Osteoblast (primary cell): ENCODE results near the gene ATP11A. TPM values are rescaled to one million over a fixed set of nuclear protein-coding genes. Genes with fewer than 3 reads are reported as not detected.
A peak's percentile ranks its signal among the peaks of the same experiment; 100 is the strongest.
"Not testable (repeated sequence)": the region's sequence is repeated elsewhere in the genome, so short reads cannot be mapped to it uniquely, and the experiment has no call there.

ENCODE experiments used
- DNase-seq: peaks from one replicate; pipeline ENCODE4 v3.0.0; 2011; ENCODE audit warnings: low spot score, mixed read lengths; ENCODE audit not compliant: insufficient read length; ENCODE audit errors: missing footprints
- H2AFZ ChIP-seq: 2 replicates; pipeline ENCODE4 v1.6.0; 2011; ENCODE audit warnings: mild to moderate bottlenecking, low read length
- H3K27ac ChIP-seq: 2 replicates; pipeline ENCODE4 v1.5.1; 2011; ENCODE audit warnings: mild to moderate bottlenecking, low read depth, low read length, moderate library complexity
- H3K27me3 ChIP-seq: 2 replicates; pipeline ENCODE4 v1.6.0; 2012; ENCODE audit warnings: mild to moderate bottlenecking, control low read depth, inconsistent platforms, low read length, moderate library complexity; ENCODE audit not compliant: insufficient read depth
- H3K36me3 ChIP-seq: 2 replicates; pipeline ENCODE4 v1.5.1; 2011; ENCODE audit warnings: mild to moderate bottlenecking, low read length, control low read depth, moderate library complexity; ENCODE audit not compliant: insufficient read depth
- H3K4me1 ChIP-seq: 2 replicates; pipeline ENCODE4 v1.5.1; 2011; ENCODE audit warnings: mild to moderate bottlenecking, low read length, control low read depth, moderate library complexity; ENCODE audit not compliant: insufficient read depth
- H3K4me2 ChIP-seq: 2 replicates; pipeline ENCODE4 v1.6.0; 2011; ENCODE audit warnings: mild to moderate bottlenecking, low read length; ENCODE audit not compliant: insufficient read depth
- H3K4me3 ChIP-seq: fragments of 200-600 bp; sonication (generic); 3 replicates; pipeline ENCODE4 v1.5.1; 2012; ENCODE audit warnings: mild to moderate bottlenecking, low read length, inconsistent platforms; ENCODE audit not compliant: insufficient read depth
- H3K79me2 ChIP-seq: 2 replicates; pipeline ENCODE4 v1.6.0; 2012; ENCODE audit warnings: mild to moderate bottlenecking, low read length, control low read depth, inconsistent platforms; ENCODE audit not compliant: insufficient read depth
- H3K9me3 ChIP-seq: 2 replicates; pipeline ENCODE4 v1.5.1; 2011; ENCODE audit warnings: low read depth, low read length, control low read depth
- H4K20me1 ChIP-seq: 2 replicates; pipeline ENCODE4 v1.6.0; 2012; ENCODE audit warnings: mild to moderate bottlenecking, low read length, control low read depth; ENCODE audit not compliant: insufficient read depth
- CTCF ChIP-seq: IDR thresholded peaks from 2 replicates; pipeline ENCODE4 v1.5.1; 2011; ENCODE audit warnings: mild to moderate bottlenecking, low read depth, low read length, moderate library complexity; ENCODE audit errors: extremely low read depth
- total RNA-seq: library from RNA; depleted of rRNA; stranded (reverse); fragments of >200 nt; gene quantifications from 2 replicates; pipeline ENCODE4 v1.2.3, GENCODE V29; 2012

The ATP11A gene
- total RNA-seq, 1 donor = 7.6 TPM

DNA sequence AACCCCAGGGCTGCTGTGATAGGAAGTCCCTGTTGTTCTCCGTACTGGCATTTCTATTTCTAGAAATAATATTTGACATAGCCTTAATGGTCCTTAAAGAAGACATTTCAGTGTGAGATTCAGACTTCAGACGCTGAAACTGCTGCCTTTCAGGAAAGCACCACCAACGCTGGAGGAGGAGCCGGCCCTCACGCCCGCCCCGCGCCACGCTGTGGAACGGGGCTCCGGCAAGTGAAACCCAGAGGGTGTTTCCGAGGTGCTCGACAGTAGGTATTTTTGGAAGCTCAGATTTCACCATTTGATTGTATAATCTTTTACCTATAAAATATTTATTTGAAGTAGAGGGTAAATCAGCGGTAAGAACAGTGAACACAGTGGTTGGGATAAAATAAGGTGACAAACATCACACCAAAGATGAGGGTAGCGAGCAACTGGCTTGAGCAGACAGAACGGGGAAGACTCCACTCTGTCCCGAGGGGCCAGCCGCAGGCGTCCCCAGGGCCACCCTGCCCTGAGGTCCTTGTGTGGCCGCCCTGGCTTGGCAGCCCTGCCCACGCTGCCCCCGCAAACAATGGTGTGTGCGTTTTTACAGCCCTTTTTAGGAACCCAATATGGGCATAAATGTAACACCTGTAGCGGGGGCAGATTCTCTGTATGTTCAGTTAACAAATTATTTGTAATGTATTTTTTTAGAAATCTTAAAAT lies 193.6 kb downstream of the ATP11A start:
- no peak for TF ChIP-seq CTCF
- Histone ChIP-seq H4K20me1 (no peaks in the 10 kb centered on the region), H3K4me3 (no peak overlapping the region)

DNA sequence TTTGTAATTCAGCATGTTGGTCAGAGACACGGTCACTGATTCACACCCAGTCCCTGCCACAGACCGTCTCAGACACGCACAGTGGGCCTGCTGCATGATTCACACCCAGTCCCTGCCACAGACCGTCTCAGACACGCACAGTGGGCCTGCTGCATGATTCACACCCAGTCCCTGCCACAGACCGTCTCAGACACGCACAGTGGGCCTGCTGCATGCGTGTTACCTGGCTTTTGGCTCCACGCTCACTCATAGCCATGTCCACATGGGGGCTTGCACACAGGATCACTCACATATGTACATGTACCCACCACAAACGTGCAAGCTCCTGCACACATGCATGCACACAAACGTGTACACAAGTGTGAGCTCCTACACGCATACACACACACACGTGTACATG lies 194.9 kb downstream of the ATP11A start:
- H3K27me3 ChIP-seq, H4K20me1 ChIP-seq, H3K36me3 ChIP-seq, H3K4me2 ChIP-seq, DNase-seq, H3K4me1 ChIP-seq, H3K4me3 ChIP-seq, H3K9me3 ChIP-seq, H3K79me2 ChIP-seq, H3K27ac ChIP-seq, H2AFZ ChIP-seq: not testable (repeated sequence)

More for the DNA sequence above, 193.6 kb downstream of the ATP11A start:
- DNase-seq = no peak
- H3K27ac ChIP-seq = no peak overlapping the region
- H3K79me2 ChIP-seq = no peaks in the 10 kb centered on the region
- H3K4me1 ChIP-seq = no peaks in the 10 kb centered on the region
- H3K27me3 ChIP-seq = no peaks in the 10 kb centered on the region
- H3K9me3 ChIP-seq = no peaks in the 10 kb centered on the region
- no peaks in the 10 kb centered on the region for H3K36me3 ChIP-seq
- no peak overlapping the region for H2AFZ ChIP-seq
- H3K4me2 ChIP-seq = no peak overlapping the region

- Histone ChIP-seq H3K27me3 (no peaks in the 10 kb centered on the region), H3K79me2 (no peaks in the 10 kb centered on the region), H2AFZ (no peak overlapping the region), H3K4me1 (no peaks in the 10 kb centered on the region), H3K4me3 (peak overlapping the region; percentile 66), H3K9me3 (no peaks in the 10 kb centered on the region), H3K27ac (no peak overlapping the region), H3K4me2 (peak overlapping the region; percentile 80), H4K20me1 (no peaks in the 10 kb centered on the region), H3K36me3 (no peaks in the 10 kb centered on the region)
- no peak for TF ChIP-seq CTCF
- no peak for DNase-seq
Measured at GRCh38 chr13:112885242-112885781, 195.5 kb downstream of the ATP11A start.

- Histone ChIP-seq H3K27me3 (no peaks in the 10 kb centered on the region), H2AFZ (peak overlapping the region; percentile 82), H3K79me2 (no peaks in the 10 kb centered on the region), H3K27ac (no peak overlapping the region), H3K36me3 (no peaks in the 10 kb centered on the region), H3K4me3 (peak overlapping the region; percentile 66), H3K4me2 (peak overlapping the region; percentile 80), H4K20me1 (no peaks in the 10 kb centered on the region), H3K4me1 (no peaks in the 10 kb centered on the region), H3K9me3 (no peaks in the 10 kb centered on the region)
- DNase-seq = peak; percentile 99
- TF ChIP-seq CTCF = no peak
Measured at GRCh38 chr13:112885782-112886268, 196.0 kb downstream of the ATP11A start.
